Non-pigmented ciliary epithelial cell (primary cell): ENCODE results near the gene PPP1R12A.
A peak's percentile ranks its signal among the peaks of the same experiment; 100 is the strongest.
"Not testable (repeated sequence)": the region's sequence is repeated elsewhere in the genome, so short reads cannot be mapped to it uniquely, and the experiment has no call there.

Experiments used
- DNase-seq: peaks from one replicate; pipeline ENCODE4 v3.0.0-alpha.2; 2010; ENCODE audit warnings: low read depth

Gene PPP1R12A

GRCh38 chr12:79891506-79892162 lies 43.3 kb downstream of the PPP1R12A start:
- no peak for DNase-seq

GRCh38 chr12:79887890-79888289 lies 47.0 kb downstream of the PPP1R12A start:
- DNase-seq = no peak

GRCh38 chr12:79886917-79887519 lies 47.9 kb downstream of the PPP1R12A start:
- DNase-seq = peak; percentile 30

- no peak for DNase-seq
Observed at GRCh38 chr12:79885911-79886490, 48.9 kb downstream of the PPP1R12A start.

- no peak for DNase-seq
Observed at GRCh38 chr12:79884401-79885006, 50.4 kb downstream of the PPP1R12A start.

GRCh38 chr12:79883216-79883615 lies 51.7 kb downstream of the PPP1R12A start:
- no peak for DNase-seq

GRCh38 chr12:79881351-79881750 lies 53.5 kb downstream of the PPP1R12A start:
- no peak for DNase-seq

GRCh38 chr12:79878506-79878905 lies 56.4 kb downstream of the PPP1R12A start:
- not testable (repeated sequence) for DNase-seq

GRCh38 chr12:79877246-79877645 lies 57.7 kb downstream of the PPP1R12A start:
- DNase-seq = no peak

GRCh38 chr12:79874665-79875064 lies 60.2 kb downstream of the PPP1R12A start:
- no peak for DNase-seq

GRCh38 chr12:79873201-79873600 lies 61.7 kb downstream of the PPP1R12A start:
- DNase-seq = no peak

GRCh38 chr12:79871621-79872020 lies 63.3 kb downstream of the PPP1R12A start:
- DNase-seq = no peak

GRCh38 chr12:79870916-79871315 lies 64.0 kb downstream of the PPP1R12A start:
- DNase-seq = no peak

- no peak for DNase-seq
Observed at GRCh38 chr12:79859646-79860045, 75.3 kb downstream of the PPP1R12A start.

GRCh38 chr12:79858518-79858917 lies 76.4 kb downstream of the PPP1R12A start:
- DNase-seq = no peak

- DNase-seq = no peak
Observed at GRCh38 chr12:79857675-79858074, 77.2 kb downstream of the PPP1R12A start.

GRCh38 chr12:79850610-79851299 lies 84.1 kb downstream of the PPP1R12A start:
- DNase-seq = no peak

- no peak for DNase-seq
Observed at GRCh38 chr12:79848339-79848738, 86.6 kb downstream of the PPP1R12A start.

- no peak for DNase-seq
Observed at GRCh38 chr12:79847417-79847816, 87.5 kb downstream of the PPP1R12A start.

GRCh38 chr12:79844693-79845092 lies 90.2 kb downstream of the PPP1R12A start:
- peak; percentile 77 for DNase-seq

- DNase-seq = no peak
Observed at GRCh38 chr12:79843978-79844377, 90.9 kb downstream of the PPP1R12A start.

- DNase-seq = no peak
Observed at GRCh38 chr12:79842630-79843029, 92.3 kb downstream of the PPP1R12A start.

GRCh38 chr12:79841878-79842265 lies 93.0 kb downstream of the PPP1R12A start:
- no peak for DNase-seq
